Measurements from ENCODE around the gene LONP1. TPM values are rescaled to one million over a fixed set of nuclear protein-coding genes. Genes with fewer than 3 reads are reported as not detected.

Gene LONP1
- total RNA-seq, 1 donor from 2014 or later: 77.8 TPM

DNA sequence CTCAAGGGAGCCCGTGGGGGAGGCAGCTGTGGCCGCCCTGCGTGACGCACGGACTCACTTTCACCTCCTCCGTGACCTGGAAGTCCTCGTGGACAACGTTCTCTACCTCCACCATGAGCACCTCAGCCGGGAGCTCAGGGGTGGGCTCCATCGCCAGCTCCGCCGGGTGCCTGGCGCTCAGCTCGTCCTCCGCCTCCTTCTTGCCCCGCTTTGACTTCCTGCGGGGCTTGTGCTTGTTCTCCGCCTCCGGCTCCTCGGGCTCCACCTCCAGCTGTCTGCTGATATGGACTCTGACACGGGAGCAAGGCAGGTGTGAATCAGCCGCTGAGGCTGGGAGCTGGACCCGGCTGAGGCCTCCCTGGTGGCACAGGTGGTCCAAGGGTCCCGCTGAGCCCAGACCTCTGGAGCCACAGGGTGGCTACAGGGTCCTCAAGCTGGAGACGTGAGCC is 8.2 kb downstream of the LONP1 start:
- H3K27ac Mint-ChIP-seq (ENCODE audit: unreplicated experiment): no peak overlapping the region
- H3K9ac ChIP-seq (ENCODE audit: low read length): no peak overlapping the region
- peaks cover 42% of the 10 kb centered on the region for H4K20me1 ChIP-seq (ENCODE audit: insufficient read depth, low read length)
- peaks cover 33% of the 10 kb centered on the region for H3K36me3 ChIP-seq (ENCODE audit: insufficient read depth, low read length)
- no peak overlapping the region for H3K4me3 ChIP-seq (ENCODE audit: insufficient read depth, low read depth, low read length)
- H3K4me3 Mint-ChIP-seq (ENCODE audit: unreplicated experiment): no peak overlapping the region
- peaks cover 10% of the 10 kb centered on the region for H3K4me1 Mint-ChIP-seq (ENCODE audit: low read depth, unreplicated experiment)
- no peak overlapping the region for H3K27ac ChIP-seq (ENCODE audit: low read depth, low read length)
- H3K27me3 ChIP-seq (ENCODE audit: insufficient read depth, low read length): no peaks in the 10 kb centered on the region
- H3K9me3 ChIP-seq (ENCODE audit: insufficient read depth, low read depth, low read length): no peaks in the 10 kb centered on the region
- no peaks in the 10 kb centered on the region for H3K9me3 Mint-ChIP-seq (ENCODE audit: unreplicated experiment)
- no peak overlapping the region for H2AFZ ChIP-seq (ENCODE audit: low read depth, low read length)
- DNase-seq (ENCODE audit: low read depth): no peak
- H3K27me3 Mint-ChIP-seq (ENCODE audit: low read depth, unreplicated experiment): no peaks in the 10 kb centered on the region
- H3K4me1 ChIP-seq (ENCODE audit: insufficient read depth, low read length): no peaks in the 10 kb centered on the region
- no peak overlapping the region for H3K4me2 ChIP-seq (ENCODE audit: low read length)
- no peak for FAIRE-seq
- TF ChIP-seq EZH2 (IDR thresholded peaks at IDR 0.05; ENCODE audit: insufficient read depth, low read length) (no peak), CTCF (IDR thresholded peaks at IDR 0.05; ENCODE audit: insufficient read depth, low read depth, low read length) (no peak)
- peaks cover 22% of the 10 kb centered on the region for H3K36me3 Mint-ChIP-seq (ENCODE audit: low read depth, unreplicated experiment)
- H3K79me2 ChIP-seq (ENCODE audit: insufficient read depth, low read length): peaks cover 30% of the 10 kb centered on the region

GRCh38 chr19:5711025-5711424 is 8.9 kb downstream of the LONP1 start:
- Mint-ChIP-seq H3K9me3 (ENCODE audit: unreplicated experiment) (no peaks in the 10 kb centered on the region), H3K36me3 (ENCODE audit: low read depth, unreplicated experiment) (peaks cover 24% of the 10 kb centered on the region), H3K4me1 (ENCODE audit: low read depth, unreplicated experiment) (peaks cover 7% of the 10 kb centered on the region), H3K4me3 (ENCODE audit: unreplicated experiment) (no peak overlapping the region), H3K27ac (ENCODE audit: unreplicated experiment) (no peak overlapping the region), H3K27me3 (ENCODE audit: low read depth, unreplicated experiment) (no peaks in the 10 kb centered on the region)
- peaks cover 38% of the 10 kb centered on the region for H4K20me1 ChIP-seq (ENCODE audit: insufficient read depth, low read length)
- H3K4me2 ChIP-seq (ENCODE audit: low read length): no peak overlapping the region
- H3K27ac ChIP-seq (ENCODE audit: low read depth, low read length): no peak overlapping the region
- peaks cover 23% of the 10 kb centered on the region for H3K79me2 ChIP-seq (ENCODE audit: insufficient read depth, low read length)
- H3K4me1 ChIP-seq (ENCODE audit: insufficient read depth, low read length): no peaks in the 10 kb centered on the region
- FAIRE-seq: no peak
- TF ChIP-seq EZH2 (IDR thresholded peaks at IDR 0.05; ENCODE audit: insufficient read depth, low read length) (no peak), CTCF (IDR thresholded peaks at IDR 0.05; ENCODE audit: insufficient read depth, low read depth, low read length) (no peak)
- H2AFZ ChIP-seq (ENCODE audit: low read depth, low read length): no peak overlapping the region
- no peaks in the 10 kb centered on the region for H3K27me3 ChIP-seq (ENCODE audit: insufficient read depth, low read length)
- H3K36me3 ChIP-seq (ENCODE audit: insufficient read depth, low read length): peaks cover 37% of the 10 kb centered on the region
- DNase-seq (ENCODE audit: low read depth): no peak
- no peak overlapping the region for H3K4me3 ChIP-seq (ENCODE audit: insufficient read depth, low read depth, low read length)
- no peaks in the 10 kb centered on the region for H3K9me3 ChIP-seq (ENCODE audit: insufficient read depth, low read depth, low read length)
- no peak overlapping the region for H3K9ac ChIP-seq (ENCODE audit: low read length)
